HepG2 (cell line): Measurements from ENCODE around the gene CSNK2B. TPM values are rescaled to one million over a fixed set of nuclear protein-coding genes. Genes with fewer than 3 reads are reported as not detected.

ENCODE experiments used
- AHR ChIP-seq: IDR thresholded peaks from 2 replicates; pipeline ENCODE4 v1.6.1; 2018; ENCODE audit warnings: missing genetic modification reagents, missing compliant biosample characterization
- FOXA3 ChIP-seq: IDR thresholded peaks from 2 replicates; pipeline ENCODE4 v1.6.1; 2016; ENCODE audit warnings: missing genetic modification reagents, missing compliant biosample characterization
- GFI1 ChIP-seq: sonication (generic); formaldehyde crosslinking; IDR thresholded peaks from 2 replicates; pipeline ENCODE4 v1.5.0; 2020; ENCODE audit warnings: missing genetic modification reagents, mild to moderate bottlenecking, borderline replicate concordance
- HBP1 ChIP-seq: IDR thresholded peaks from 2 replicates; pipeline ENCODE4 v1.6.1; 2016; ENCODE audit warnings: low read depth, control low read depth
- IKZF5 ChIP-seq: IDR thresholded peaks from 2 replicates; pipeline ENCODE4 v1.6.1; 2018; ENCODE audit warnings: missing genetic modification reagents, mild to moderate bottlenecking, missing compliant biosample characterization
- KDM4B ChIP-seq: sonication (generic); formaldehyde crosslinking; IDR thresholded peaks from 2 replicates; pipeline ENCODE4 v1.4.0; 2020; ENCODE audit warnings: missing genetic modification reagents
- PAX8 ChIP-seq: sonication (generic); formaldehyde crosslinking; IDR thresholded peaks from 2 replicates; pipeline ENCODE4 v1.8.0; 2022; ENCODE audit warnings: mild to moderate bottlenecking, missing genetic modification reagents, borderline replicate concordance
- SKI ChIP-seq: fragments of 450-650 bp; IDR thresholded peaks from one replicate; pipeline ENCODE4 v1.6.1; 2018; ENCODE audit warnings: mild to moderate bottlenecking; ENCODE audit not compliant: partially characterized antibody
- SNAI1 ChIP-seq: sonication (generic); formaldehyde crosslinking; IDR thresholded peaks from 2 replicates; pipeline ENCODE4 v1.5.0; 2020; ENCODE audit warnings: mild to moderate bottlenecking, missing genetic modification reagents, borderline replicate concordance
- TAF15 ChIP-seq: fragments of 200-400 bp; formaldehyde crosslinking; IDR thresholded peaks from one replicate; pipeline ENCODE4 v1.6.1; 2018; ENCODE audit warnings: mild to moderate bottlenecking, low read depth, low read length; ENCODE audit not compliant: poor library complexity, severe bottlenecking
- WIZ ChIP-seq: sonication (generic); formaldehyde crosslinking; IDR thresholded peaks from 2 replicates; pipeline ENCODE4 v1.5.1; 2020; ENCODE audit warnings: mild to moderate bottlenecking, missing genetic modification reagents
- XRCC5 ChIP-seq: fragments of 200-400 bp; formaldehyde crosslinking; optimal IDR thresholded peaks from 2 replicates; pipeline ENCODE3; 2017; ENCODE audit warnings: mild to moderate bottlenecking, low read length
- ZBTB7A ChIP-seq: sonication (generic); formaldehyde crosslinking; IDR thresholded peaks from 2 replicates; pipeline ENCODE4 v1.8.0; 2022; ENCODE audit warnings: mild to moderate bottlenecking, missing genetic modification reagents
- ZFP36L2 ChIP-seq: sonication (generic); formaldehyde crosslinking; IDR thresholded peaks from 2 replicates; pipeline ENCODE4 v1.4.0; 2020; ENCODE audit warnings: missing genetic modification reagents
- ZFYVE20 ChIP-seq: sonication (generic); formaldehyde crosslinking; IDR thresholded peaks from 2 replicates; pipeline ENCODE4 v1.8.0; 2023; ENCODE audit warnings: low read depth, mild to moderate bottlenecking, moderate library complexity, missing genetic modification reagents, borderline replicate concordance
- ZKSCAN8 ChIP-seq: IDR thresholded peaks from 2 replicates; pipeline ENCODE4 v1.6.1; 2016; ENCODE audit warnings: borderline replicate concordance, missing genetic modification reagents, missing compliant biosample characterization
- ZMYM4 ChIP-seq: sonication (generic); formaldehyde crosslinking; IDR thresholded peaks from 2 replicates; pipeline ENCODE4 v1.8.1; 2023; ENCODE audit warnings: mild to moderate bottlenecking, missing genetic modification reagents
- ZNF234 ChIP-seq: sonication (generic); formaldehyde crosslinking; conservative IDR thresholded peaks from 2 replicates; pipeline ENCODE4 v1.5.1; 2020; ENCODE audit warnings: mild to moderate bottlenecking, missing genetic modification reagents
- ZNF563 ChIP-seq: sonication (generic); formaldehyde crosslinking; IDR thresholded peaks from 2 replicates; pipeline ENCODE4 v1.8.0; 2022; ENCODE audit warnings: mild to moderate bottlenecking, moderate library complexity, missing genetic modification reagents
- ZNF614 ChIP-seq: IDR thresholded peaks from 2 replicates; pipeline ENCODE4 v1.6.1; 2018; ENCODE audit warnings: missing biosample characterization, missing genetic modification reagents, inconsistent platforms, borderline replicate concordance
- ZNF672 ChIP-seq: sonication (generic); formaldehyde crosslinking; IDR thresholded peaks from 2 replicates; pipeline ENCODE4 v1.8.1; 2022; ENCODE audit warnings: missing genetic modification reagents
- ZNF713 ChIP-seq: sonication (generic); formaldehyde crosslinking; IDR thresholded peaks from 2 replicates; pipeline ENCODE4 v1.4.0; 2020; ENCODE audit warnings: mild to moderate bottlenecking, missing genetic modification reagents
- ZNF740 ChIP-seq: sonication (generic); formaldehyde crosslinking; IDR thresholded peaks from 2 replicates; pipeline ENCODE4 v1.4.0; 2020; ENCODE audit warnings: missing genetic modification reagents
- ZNF75D ChIP-seq: sonication (generic); formaldehyde crosslinking; IDR thresholded peaks from 2 replicates; pipeline ENCODE4 v1.8.1; 2023; ENCODE audit warnings: missing genetic modification reagents, mild to moderate bottlenecking, borderline replicate concordance
- ZSCAN9 ChIP-seq: IDR thresholded peaks from 2 replicates; pipeline ENCODE4 v1.6.1; 2016; ENCODE audit warnings: borderline replicate concordance
- polyA plus RNA-seq, 8 experiments: library from polyadenylated mRNA; depleted of rRNA in 3 of 8; stranded (reverse) in 7 of 8; unstranded in 1 of 8; fragments of >200 nt; fragmentation: Illumina TruSeq in 4 of 8; extraction: Trizol in 4 of 8; gene quantifications; 2 replicates each; pipeline versions ENCODE4 v1.2.1 to v1.2.3, GENCODE V29; 2011 to 2016; ENCODE audit warnings: low read depth in 4 of 8, missing spikeins in 1 of 8, mixed read lengths in 1 of 8; ENCODE audit not compliant: insufficient read depth in 1 of 8
- total RNA-seq, 5 experiments: library from RNA; depleted of rRNA; stranded (reverse); fragments of >200 nt; fragmentation: Illumina TruSeq; extraction: Trizol; gene quantifications; 2 replicates each; pipeline ENCODE4 v1.2.3, GENCODE V29; 2016; ENCODE audit warnings: low read depth in 1 of 5
- TF ChIP-seq, protein P1 (sequence below): sonication (generic); formaldehyde crosslinking; IDR thresholded peaks from 2 replicates; pipeline ENCODE4 v1.8.1; 2023; ENCODE audit warnings: mild to moderate bottlenecking, missing genetic modification reagents, borderline replicate concordance
- TF ChIP-seq, protein P2 (sequence below): sonication (generic); formaldehyde crosslinking; IDR thresholded peaks from 2 replicates; pipeline ENCODE4 v1.4.0; 2020; ENCODE audit warnings: missing genetic modification reagents

The CSNK2B gene
- total and polyA plus RNA-seq, 2 of the 13 experiments (the other 11 are each of a cell fraction or from before 2014, with no cell fraction given) = 111 to 296 TPM

- no peak for TF ChIP-seq ZNF563
- TF ChIP-seq KDM4B (CRISPR knock-in tag) = peak; percentile 28; the same call in 1 of the 2 replicates
- TF ChIP-seq AHR (CRISPR knock-in tag) = peak; percentile 18; the same call in 1 of the 2 replicates
- peak; percentile 81; the same call in 1 of the 2 replicates for TF ChIP-seq ZSCAN9
- peak; percentile 37 for TF ChIP-seq TAF15
- TF ChIP-seq ZMYM4 (CRISPR knock-in tag) = peak; percentile 92
- TF ChIP-seq ZNF614 (CRISPR knock-in tag) = peak; percentile 55; the same call in 1 of the 2 replicates
- TF ChIP-seq SKI = no peak
- TF ChIP-seq FOXA3 = peak; percentile 70
- TF ChIP-seq ZFYVE20 (CRISPR knock-in tag) = no peak
- TF ChIP-seq PAX8 (CRISPR knock-in tag) = no peak
- TF ChIP-seq ZNF234 (CRISPR knock-in tag) = peak; percentile 90
- TF ChIP-seq, protein P1, sequence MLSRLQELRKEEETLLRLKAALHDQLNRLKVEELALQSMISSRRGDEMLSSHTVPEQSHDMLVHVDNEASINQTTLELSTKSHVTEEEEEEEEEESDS (CRISPR knock-in tag) = 0 out of 2 replicates have a peak, but pooled peaks have one; percentile 31
- TF ChIP-seq HBP1 (CRISPR knock-in tag) = peak; percentile 67
- peak; percentile 90 for TF ChIP-seq IKZF5 (CRISPR knock-in tag)
- TF ChIP-seq ZNF713 (CRISPR knock-in tag) = 0 out of 2 replicates have a peak, but pooled peaks have one; percentile 50
- no peak for TF ChIP-seq ZNF672
- peak; percentile 54; the same call in 1 of the 2 replicates for TF ChIP-seq SNAI1 (CRISPR knock-in tag)
- TF ChIP-seq WIZ (CRISPR knock-in tag) = no peak
- 0 out of 2 replicates have a peak, but pooled peaks have one; percentile 48 for TF ChIP-seq ZNF75D (CRISPR knock-in tag)
- TF ChIP-seq XRCC5 = peak; percentile 87
- no peak for TF ChIP-seq ZFP36L2
- no peak for TF ChIP-seq ZNF740 (CRISPR knock-in tag)
- peak; percentile 62; the same call in 1 of the 2 replicates for TF ChIP-seq GFI1
- no peak for TF ChIP-seq ZBTB7A
- TF ChIP-seq, protein P2, sequence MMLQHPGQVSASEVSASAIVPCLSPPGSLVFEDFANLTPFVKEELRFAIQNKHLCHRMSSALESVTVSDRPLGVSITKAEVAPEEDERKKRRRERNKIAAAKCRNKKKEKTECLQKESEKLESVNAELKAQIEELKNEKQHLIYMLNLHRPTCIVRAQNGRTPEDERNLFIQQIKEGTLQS (CRISPR knock-in tag) = peak; percentile 57; the same call in 1 of the 2 replicates
- TF ChIP-seq ZKSCAN8 (CRISPR knock-in tag) = peak; percentile 79; the same call in 1 of the 2 replicates
Measured at GRCh38 chr6:31702819-31703716, 37.2 kb downstream of the CSNK2B start, which contains the start of gene ABHD16A (continued).
